Smooth muscle cell (in vitro differentiated cells): ENCODE results near the gene FHOD1. TPM values are rescaled to one million over a fixed set of nuclear protein-coding genes. Genes with fewer than 3 reads are reported as not detected.
A peak's percentile ranks its signal among the peaks of the same experiment; 100 is the strongest.

ENCODE experiments used
- DNase-seq: peaks from one replicate; lab custom pipeline; 2025; ENCODE audit not compliant: unreplicated experiment; lab: John Stamatoyannopoulos, UW
- H2AFZ ChIP-seq: fragments of 200-600 bp; sonication (generic); 2 replicates; pipeline ENCODE4 v1.6.0; 2016; ENCODE audit warnings: antibody characterized with exemption, low read depth, mild to moderate bottlenecking
- H3F3A ChIP-seq: fragments of 200-600 bp; sonication (generic); 2 replicates; pipeline ENCODE4 v1.6.0; 2017; ENCODE audit warnings: antibody characterized with exemption, low read depth
- H3K27ac ChIP-seq: fragments of 200-600 bp; sonication (generic); 2 replicates; pipeline ENCODE4 v1.5.1; 2016; ENCODE audit warnings: low read depth, mild to moderate bottlenecking
- H3K27me3 ChIP-seq: fragments of 200-600 bp; sonication (generic); 2 replicates; pipeline ENCODE4 v1.6.1; 2016; ENCODE audit warnings: low read depth, mild to moderate bottlenecking
- H3K36me3 ChIP-seq: fragments of 200-600 bp; sonication (generic); 2 replicates; pipeline ENCODE4 v1.5.1; 2016; ENCODE audit warnings: low read depth
- H3K4me1 ChIP-seq: fragments of 200-600 bp; sonication (generic); 2 replicates; pipeline ENCODE4 v1.5.1; 2016; ENCODE audit warnings: low read depth
- H3K4me2 ChIP-seq: fragments of 200-600 bp; sonication (generic); 2 replicates; pipeline ENCODE4 v1.6.0; 2016; ENCODE audit warnings: mild to moderate bottlenecking
- H3K4me3 ChIP-seq: fragments of 200-600 bp; sonication (generic); 2 replicates; pipeline ENCODE4 v1.5.1; 2016; ENCODE audit warnings: mild to moderate bottlenecking
- H3K79me2 ChIP-seq: fragments of 200-600 bp; sonication (generic); 2 replicates; pipeline ENCODE4 v1.6.0; 2016; ENCODE audit warnings: low read depth, mild to moderate bottlenecking
- H3K9ac ChIP-seq: fragments of 200-600 bp; sonication (generic); 2 replicates; pipeline ENCODE4 v1.6.0; 2016; ENCODE audit warnings: low read depth
- H3K9me3 ChIP-seq: fragments of 200-600 bp; sonication (generic); replicated peaks from 2 replicates; pipeline ENCODE4 v1.5.1; 2016; ENCODE audit warnings: low read depth
- H4K20me1 ChIP-seq: fragments of 200-600 bp; sonication (generic); 2 replicates; pipeline ENCODE4 v1.6.0; 2016; ENCODE audit warnings: low read depth
- CTCF ChIP-seq: fragments of 200-600 bp; sonication (generic); IDR thresholded peaks from 2 replicates; pipeline ENCODE4 v1.5.1; 2017; ENCODE audit warnings: borderline replicate concordance, mild to moderate bottlenecking, antibody characterized with exemption; ENCODE audit not compliant: insufficient read depth, poor library complexity, severe bottlenecking
- WGBS: methylation state at CpG from one replicate; pipeline ENCODE4 v1.1.7; 2016; ENCODE audit warnings: low lambda C conversion rate; 5-methylcytosine and 5-hydroxymethylcytosine counted together
- polyA plus RNA-seq: library from polyadenylated mRNA; unstranded; fragments of >200 nt; fragmentation: Nextera tagmentation; extraction: Ambion mirVana; gene quantifications from 2 replicates; pipeline ENCODE4 v1.2.1, GENCODE V29; 2016
- total RNA-seq: library from RNA; depleted of rRNA; stranded (reverse); fragments of >200 nt; gene quantifications from 2 replicates; pipeline ENCODE4 v1.2.3, GENCODE V29; 2014

Gene FHOD1
- total and polyA plus RNA-seq, 2 experiments from 2014 or later, result 16.0 to 23.3 TPM

- TF ChIP-seq CTCF, result no peak
- Histone ChIP-seq H2AFZ (peak overlapping the region; percentile 78), H3K4me1 (peaks cover 10% of the 10 kb centered on the region), H3K4me3 (peak overlapping the region; percentile 80), H3K9me3 (no peaks in the 10 kb centered on the region), H3K36me3 (no peaks in the 10 kb centered on the region), H3K27ac (no peak overlapping the region), H4K20me1 (no peaks in the 10 kb centered on the region), H3F3A (no peaks in the 10 kb centered on the region), H3K79me2 (peaks cover 21% of the 10 kb centered on the region), H3K4me2 (peak overlapping the region; percentile 97), H3K9ac (peak overlapping the region; percentile 63), H3K27me3 (no peaks in the 10 kb centered on the region)
- 13% methylated on average over 12 of the region's 12 CpGs for WGBS
- DNase-seq, result no peak
Measured at GRCh38 chr16:67226295-67226803, 20.9 kb downstream of the FHOD1 start.

GRCh38 chr16:67223992-67224391 lies 23.3 kb downstream of the FHOD1 start:
- 73% methylated on average over 3 of the region's 3 CpGs for WGBS
- H3K9ac ChIP-seq, result no peak overlapping the region
- H3K27ac ChIP-seq, result no peak overlapping the region
- no peak overlapping the region for H3K4me3 ChIP-seq
- H3K27me3 ChIP-seq, result no peaks in the 10 kb centered on the region
- H3F3A ChIP-seq, result no peaks in the 10 kb centered on the region
- TF ChIP-seq CTCF, result no peak
- no peak overlapping the region for H3K4me2 ChIP-seq
- H3K9me3 ChIP-seq, result no peaks in the 10 kb centered on the region
- no peaks in the 10 kb centered on the region for H3K36me3 ChIP-seq
- no peak for DNase-seq
- H3K79me2 ChIP-seq, result peaks cover 20% of the 10 kb centered on the region
- H4K20me1 ChIP-seq, result no peaks in the 10 kb centered on the region
- peaks cover 10% of the 10 kb centered on the region for H3K4me1 ChIP-seq
- no peak overlapping the region for H2AFZ ChIP-seq

- DNase-seq, result no peak
- H2AFZ ChIP-seq, result no peak overlapping the region
- no peak overlapping the region for H3K27ac ChIP-seq
- H3K36me3 ChIP-seq, result no peaks in the 10 kb centered on the region
- no peaks in the 10 kb centered on the region for H4K20me1 ChIP-seq
- H3K27me3 ChIP-seq, result no peaks in the 10 kb centered on the region
- no peaks in the 10 kb centered on the region for H3K79me2 ChIP-seq
- no peaks in the 10 kb centered on the region for H3K4me1 ChIP-seq
- no peak overlapping the region for H3K4me2 ChIP-seq
- 67% methylated on average over 18 of the region's 18 CpGs for WGBS
- H3K9ac ChIP-seq, result no peak overlapping the region
- TF ChIP-seq CTCF, result no peak
- no peaks in the 10 kb centered on the region for H3K9me3 ChIP-seq
- no peaks in the 10 kb centered on the region for H3F3A ChIP-seq
- no peak overlapping the region for H3K4me3 ChIP-seq
Measured at GRCh38 chr16:67216612-67217490, 30.4 kb downstream of the FHOD1 start.
